Stimulated activated CD8-positive, alpha-beta memory T cell treated with anti-CD3 and anti-CD28 coated beads, Interleukin-4, amount 100 ng/mL, for 24 hours (primary cell): ENCODE measurements around the gene ZSWIM8.
"Not testable (repeated sequence)": the region's sequence is repeated elsewhere in the genome, so short reads cannot be mapped to it uniquely, and the experiment has no call there.

ENCODE experiments used
- DNase-seq: peaks from one replicate; pipeline ENCODE4 v3.0.0-alpha.2; 2020; ENCODE audit warnings: low read depth

The ZSWIM8 gene

DNA sequence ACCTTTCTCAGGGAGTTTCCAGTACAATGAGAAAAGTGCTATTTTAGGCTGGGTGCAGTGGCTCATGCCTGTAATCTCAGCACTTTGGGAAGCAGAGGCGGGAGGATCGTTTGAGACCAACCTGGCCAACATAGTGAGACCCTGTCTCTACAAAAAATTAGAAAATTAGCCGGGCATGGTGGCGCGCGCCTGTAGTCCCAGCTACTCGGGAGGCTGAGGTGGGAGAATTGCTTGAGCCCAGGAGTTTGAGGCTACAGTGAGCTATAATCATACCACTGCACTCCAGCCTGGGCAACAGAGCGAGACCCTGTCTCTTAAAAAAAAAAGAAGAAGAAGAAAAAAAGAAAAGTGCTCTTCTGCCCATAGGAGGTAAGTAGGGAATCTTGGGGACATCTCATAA is 10.6 kb downstream of the ZSWIM8 start:
- DNase-seq: not testable (repeated sequence)

DNA sequence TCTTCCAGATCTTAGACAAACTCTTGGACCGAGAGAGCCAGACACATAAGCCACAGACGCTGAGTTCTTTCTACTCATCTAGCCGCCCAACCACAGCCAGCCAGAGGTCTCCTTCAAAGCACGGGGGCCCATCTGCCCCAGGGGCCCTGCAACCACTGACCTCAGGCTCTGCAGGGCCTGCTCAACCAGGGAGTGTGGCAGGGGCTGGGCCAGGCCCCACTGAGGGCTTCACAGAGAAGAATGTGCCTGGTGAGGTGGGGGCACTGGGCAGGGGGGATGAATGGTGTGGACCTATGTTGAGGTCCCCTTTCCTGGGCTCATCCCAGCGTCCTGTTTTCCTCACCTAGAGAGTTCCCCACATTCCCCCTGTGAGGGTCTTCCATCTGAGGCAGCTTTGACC is 11.4 kb downstream of the ZSWIM8 start:
- no peak for DNase-seq

GRCh38 chr10:73797324-73798025 is 12.1 kb downstream of the ZSWIM8 start:
- DNase-seq: no peak

DNA sequence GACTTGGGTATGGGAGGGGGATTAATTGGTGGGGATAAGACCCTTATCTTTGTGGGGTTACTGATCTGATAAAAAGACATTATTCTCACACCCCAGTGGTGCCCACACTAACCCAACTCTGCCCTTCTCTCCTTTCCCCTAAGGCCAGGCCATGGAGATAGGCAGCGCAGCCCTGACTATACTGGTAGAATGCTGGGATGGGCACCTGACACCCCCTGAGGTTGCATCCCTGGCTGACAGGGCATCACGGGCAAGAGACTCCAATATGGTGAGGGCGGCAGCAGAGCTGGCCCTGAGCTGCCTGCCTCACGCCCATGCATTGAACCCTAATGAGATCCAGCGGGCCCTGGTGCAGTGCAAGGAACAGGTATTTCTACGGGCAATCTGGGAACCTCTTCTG is 12.7 kb downstream of the ZSWIM8 start:
- no peak for DNase-seq

- no peak for DNase-seq
Measured at GRCh38 chr10:73798927-73799560, 13.6 kb downstream of the ZSWIM8 start.

- DNase-seq: no peak
Measured at GRCh38 chr10:73799899-73800559, 14.6 kb downstream of the ZSWIM8 start.

DNA sequence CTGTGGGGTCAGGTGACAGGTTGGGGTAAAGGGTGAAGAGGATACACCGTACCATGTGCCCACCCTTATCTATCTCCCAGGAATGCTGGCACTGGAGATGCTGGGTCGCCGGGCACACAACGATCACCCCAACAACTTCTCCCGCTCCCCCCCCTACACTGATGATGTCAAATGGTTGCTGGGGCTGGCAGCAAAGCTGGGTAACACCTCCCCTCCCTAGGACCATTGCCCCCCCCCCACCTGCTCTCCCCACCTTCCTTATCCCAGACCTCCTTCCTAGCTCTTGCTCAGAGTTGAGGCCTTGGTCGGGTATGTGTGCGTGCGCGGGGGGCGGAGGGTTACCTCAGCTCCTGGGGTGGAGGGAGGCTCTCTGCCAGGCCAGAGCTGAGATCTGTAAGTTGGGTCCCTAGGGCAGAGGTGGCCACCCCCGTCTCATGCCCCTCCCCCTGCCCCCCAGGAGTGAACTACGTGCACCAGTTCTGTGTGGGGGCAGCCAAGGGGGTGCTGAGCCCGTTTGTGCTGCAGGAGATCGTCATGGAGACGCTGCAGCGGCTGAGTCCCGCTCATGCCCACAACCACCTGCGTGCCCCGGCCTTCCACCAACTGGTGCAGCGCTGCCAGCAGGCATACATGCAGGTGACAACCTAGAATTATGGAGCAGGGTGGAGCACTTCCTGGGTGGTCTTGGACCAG is 15.3 kb downstream of the ZSWIM8 start:
- no peak for DNase-seq

DNA sequence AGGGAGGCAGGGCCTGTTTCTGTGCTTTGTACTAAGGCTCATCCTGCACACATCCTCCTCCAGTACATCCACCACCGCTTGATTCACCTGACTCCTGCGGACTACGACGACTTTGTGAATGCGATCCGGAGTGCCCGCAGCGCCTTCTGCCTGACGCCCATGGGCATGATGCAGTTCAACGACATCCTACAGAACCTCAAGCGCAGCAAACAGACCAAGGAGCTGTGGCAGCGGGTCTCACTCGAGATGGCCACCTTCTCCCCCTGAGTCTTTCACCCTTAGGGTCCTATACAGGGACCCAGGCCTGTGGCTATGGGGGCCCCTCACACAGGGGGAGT is 15.8 kb downstream of the ZSWIM8 start:
- DNase-seq: no peak

DNA sequence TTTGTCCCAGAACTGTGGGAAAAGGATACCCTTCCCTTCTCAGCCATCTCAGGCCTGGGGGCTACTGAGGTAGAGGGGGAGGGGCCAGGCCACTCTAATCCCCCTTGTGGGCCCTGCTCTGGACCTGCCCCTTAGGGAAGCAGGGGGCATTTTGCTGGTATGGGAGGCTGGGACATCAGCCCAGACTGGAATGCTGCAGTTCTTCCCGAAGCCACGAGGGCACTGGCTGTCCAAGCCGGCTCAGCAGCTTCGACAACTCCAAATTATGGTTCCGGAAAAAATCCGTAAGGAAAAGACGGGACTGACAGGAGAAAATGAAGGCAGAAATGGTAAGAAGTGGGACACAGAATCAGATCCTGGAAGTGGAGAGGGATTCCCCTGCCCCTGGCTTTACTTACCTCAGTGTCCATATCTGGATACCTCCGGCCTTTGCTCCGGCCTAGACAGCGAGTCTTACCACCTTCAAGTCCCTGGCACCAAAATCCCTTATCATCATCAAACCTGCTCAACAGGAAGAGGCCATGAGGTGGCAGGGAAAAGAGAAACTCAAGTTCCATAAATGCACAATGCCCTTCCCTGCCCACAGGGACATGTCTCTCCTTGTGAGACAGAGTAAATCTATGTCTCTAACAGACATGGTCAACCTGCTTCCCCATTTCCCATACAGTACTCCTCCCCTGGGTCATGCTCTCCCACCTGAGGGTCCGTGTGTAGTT is 17.0 kb downstream of the ZSWIM8 start:
- no peak for DNase-seq

DNA sequence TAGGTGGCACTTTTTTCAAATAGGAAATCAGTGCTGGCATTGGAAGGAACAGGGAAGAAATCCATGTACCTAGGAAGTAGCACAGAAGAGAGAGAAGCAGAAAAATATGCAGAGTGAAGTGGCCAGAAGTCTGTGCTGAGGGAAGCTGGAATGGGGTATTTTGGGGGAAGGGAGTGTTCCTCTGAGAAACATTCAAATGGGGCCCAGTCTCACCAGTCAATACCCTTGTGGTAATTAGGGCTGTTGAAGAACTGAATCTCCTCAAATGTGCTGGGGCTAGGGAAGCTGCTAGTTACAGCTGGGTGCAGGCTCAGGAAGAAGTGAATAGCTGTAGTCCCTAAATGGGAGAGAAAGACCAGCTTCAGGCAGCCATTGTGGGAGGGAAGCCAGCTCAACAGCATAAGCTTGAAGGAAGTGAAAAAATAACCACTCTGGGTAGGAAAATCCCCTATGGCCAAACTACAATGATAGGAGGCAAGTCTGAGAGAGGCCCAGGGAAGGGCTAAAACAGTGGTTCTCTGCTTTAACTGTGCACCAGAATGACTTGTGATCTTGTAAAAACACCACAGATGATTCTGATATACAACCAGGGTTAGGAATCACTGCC is 18.4 kb downstream of the ZSWIM8 start:
- DNase-seq: no peak

DNA sequence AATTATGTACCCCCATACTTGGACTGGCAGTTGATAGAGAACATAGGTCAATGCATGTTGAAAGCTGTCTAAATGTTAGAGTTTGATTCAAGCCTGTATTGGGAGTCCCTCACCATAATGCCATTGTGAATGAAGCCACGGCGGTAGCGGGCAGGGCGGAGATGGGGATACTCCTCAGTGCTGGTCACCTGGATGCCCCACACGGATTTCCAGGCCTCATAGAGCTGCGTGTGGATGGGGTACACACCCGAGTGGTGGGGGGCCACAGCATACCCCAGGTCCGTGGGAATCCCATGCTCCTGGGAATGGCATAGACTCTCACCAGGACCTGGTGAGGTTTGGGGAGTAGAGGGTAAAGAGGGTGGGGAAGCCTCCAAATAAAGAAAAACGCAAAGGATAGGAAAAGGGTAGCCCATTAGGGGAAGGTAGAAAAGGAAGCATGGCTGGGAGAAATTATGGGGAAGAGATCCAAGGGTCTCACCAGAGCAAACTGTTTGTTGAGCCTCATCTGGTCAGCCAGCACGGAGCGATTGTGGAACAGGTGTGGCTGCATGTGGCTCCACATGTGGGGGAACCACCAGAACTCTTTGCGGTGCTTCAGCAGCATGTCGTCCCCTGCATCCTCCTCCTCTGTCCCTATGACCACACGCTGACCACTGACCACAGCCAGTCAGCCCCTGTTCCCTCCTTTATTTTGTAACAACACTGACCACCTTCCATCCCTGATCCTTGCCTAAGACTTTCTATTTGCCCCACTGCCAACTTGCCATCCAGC is 21.0 kb downstream of the ZSWIM8 start:
- no peak for DNase-seq

GRCh38 chr10:73807471-73807870 is 22.1 kb downstream of the ZSWIM8 start:
- DNase-seq: no peak

GRCh38 chr10:73808021-73808815 is 22.8 kb downstream of the ZSWIM8 start:
- no peak for DNase-seq

DNA sequence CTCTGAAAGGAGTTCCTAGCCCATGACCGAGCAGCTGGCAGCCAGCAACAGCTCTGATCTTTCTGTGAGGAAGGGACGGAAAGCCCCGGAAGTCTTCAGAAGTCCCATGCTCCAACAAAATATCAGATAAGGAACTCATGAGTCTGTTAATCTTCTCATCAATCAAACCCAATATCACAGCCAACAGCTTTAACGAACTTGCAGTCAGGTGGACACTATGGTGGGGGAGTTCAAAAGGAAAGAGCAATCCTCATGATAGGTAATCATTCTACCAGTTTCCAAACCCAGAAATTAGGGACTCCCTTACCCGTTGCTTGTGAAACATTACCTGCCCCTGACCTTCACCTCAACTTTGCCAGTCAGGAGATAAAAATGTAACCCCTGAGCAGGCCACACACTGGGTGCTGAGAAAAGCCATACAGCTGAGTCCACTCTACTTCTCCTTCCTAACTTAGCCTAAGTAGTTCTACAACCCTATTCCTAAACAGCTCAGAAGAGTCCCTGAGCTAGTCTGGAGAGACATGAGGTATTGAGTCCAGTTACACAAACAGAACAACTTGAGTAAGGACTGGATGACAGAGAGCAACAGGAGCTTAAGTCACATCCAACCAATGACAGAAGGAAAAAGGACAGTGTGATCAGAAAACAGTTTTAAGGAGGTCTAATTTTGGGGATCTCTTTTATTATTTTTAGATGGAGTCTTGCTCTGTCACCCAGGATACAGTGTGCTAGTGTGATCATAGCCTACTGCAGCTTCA is 23.8 kb downstream of the ZSWIM8 start:
- DNase-seq: no peak

DNA sequence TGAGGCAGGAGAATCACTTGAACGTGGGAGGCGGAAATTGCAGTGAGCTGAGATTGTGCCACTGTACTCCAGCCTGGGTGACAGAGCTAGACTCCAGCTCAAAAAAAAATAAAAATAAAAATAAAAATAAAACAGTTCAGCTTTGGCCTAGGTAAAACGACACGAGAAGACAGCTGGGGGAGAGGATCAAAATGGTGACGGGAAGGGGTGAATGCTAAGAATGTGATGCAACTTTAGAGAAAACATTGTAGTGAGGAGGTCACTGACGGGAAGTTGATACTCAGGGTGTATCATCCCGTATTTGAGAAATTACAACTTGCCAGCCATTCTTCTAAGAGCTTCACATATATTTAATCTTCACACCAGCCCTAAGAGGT is 24.9 kb downstream of the ZSWIM8 start:
- DNase-seq: no peak

- DNase-seq: peak; percentile 44
Measured at GRCh38 chr10:73810735-73811465, 25.5 kb downstream of the ZSWIM8 start.

GRCh38 chr10:73812657-73813056 is 27.3 kb downstream of the ZSWIM8 start:
- no peak for DNase-seq

DNA sequence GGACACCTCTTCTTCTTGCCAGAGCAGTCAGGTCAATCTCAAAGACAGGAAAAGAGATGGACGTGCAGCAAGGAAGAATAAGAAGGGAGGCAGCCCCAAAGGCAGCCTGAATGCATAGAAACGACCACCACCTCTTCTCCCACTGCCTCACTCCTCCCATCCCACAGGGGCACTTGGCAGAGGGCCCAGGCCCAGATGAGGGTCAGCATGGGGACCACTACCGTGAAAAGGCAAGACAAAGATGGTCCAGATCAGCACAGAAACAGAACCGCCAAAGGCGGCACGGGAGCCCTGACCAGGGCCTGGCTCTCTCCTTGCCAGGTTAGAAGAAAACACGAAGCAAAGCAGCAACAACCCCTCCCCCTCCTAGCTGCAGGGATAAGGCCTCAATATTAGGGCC is 27.9 kb downstream of the ZSWIM8 start:
- no peak for DNase-seq
